ENCODE measurements around the gene ADAMTSL2.

DNA sequence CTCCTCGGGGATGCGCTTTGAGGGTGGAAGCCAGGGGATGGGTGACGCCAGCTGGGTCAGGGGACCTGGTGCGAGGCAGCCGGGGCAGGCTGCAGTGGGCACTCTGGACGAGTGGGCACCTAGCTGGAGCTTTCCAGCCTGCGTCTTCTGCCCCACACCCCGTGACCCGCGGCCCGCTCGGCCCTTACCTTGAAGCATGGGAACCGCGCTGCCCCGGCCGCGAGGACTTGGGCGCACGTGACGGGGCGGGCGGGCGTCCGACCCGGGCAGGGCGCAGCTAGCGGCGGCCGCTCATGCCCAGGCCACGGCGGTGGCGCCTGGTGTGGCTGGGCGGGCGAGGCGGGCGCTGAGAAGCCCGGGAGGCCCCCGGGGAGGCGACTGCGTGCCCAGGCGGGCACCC lies 74.4 kb downstream of the ADAMTSL2 start:
- TF ChIP-seq YY1 (IDR thresholded peaks at IDR 0.05; ENCODE audit: low read depth) (no peak), TAF1 (IDR thresholded peaks at IDR 0.05; ENCODE audit: low read depth) (no peak), FOXM1 (IDR thresholded peaks at IDR 0.05; ENCODE audit: borderline replicate concordance, low read depth) (no peak), RAD21 (IDR thresholded peaks at IDR 0.05; ENCODE audit: low read depth) (no peak), ZBTB7A (IDR thresholded peaks at IDR 0.05; ENCODE audit: low read depth) (no peak), EGR1 (IDR thresholded peaks at IDR 0.05) (no peak), CEBPB (IDR thresholded peaks at IDR 0.05) (no peak), REST (IDR thresholded peaks at IDR 0.05; ENCODE audit: low read depth) (no peak), EP300 (IDR thresholded peaks at IDR 0.05; ENCODE audit: borderline replicate concordance) (no peak)
- TF ChIP-seq, protein P1, sequence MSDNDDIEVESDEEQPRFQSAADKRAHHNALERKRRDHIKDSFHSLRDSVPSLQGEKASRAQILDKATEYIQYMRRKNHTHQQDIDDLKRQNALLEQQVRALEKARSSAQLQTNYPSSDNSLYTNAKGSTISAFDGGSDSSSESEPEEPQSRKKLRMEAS (IDR thresholded peaks at IDR 0.05), result 0 out of 2 replicates have a peak, but pooled peaks have one; percentile 15
